Hepatocyte (in vitro differentiated cells): ENCODE results near the gene GPHN. TPM values are rescaled to one million over a fixed set of nuclear protein-coding genes. Genes with fewer than 3 reads are reported as not detected.

ENCODE experiments used
- DNase-seq: peaks from one replicate; pipeline ENCODE4 v3.0.0-alpha.2; 2016; ENCODE audit warnings: low spot score
- H2AFZ ChIP-seq: fragments of 200-600 bp; sonication (generic); 2 replicates; pipeline ENCODE4 v1.6.0; 2016; ENCODE audit warnings: antibody characterized with exemption, mild to moderate bottlenecking
- H3K27ac ChIP-seq: fragments of 200-600 bp; sonication (generic); 2 replicates; pipeline ENCODE4 v1.5.1; 2016; ENCODE audit warnings: mild to moderate bottlenecking
- H3K27me3 ChIP-seq: fragments of 200-600 bp; sonication (generic); 2 replicates; pipeline ENCODE4 v1.6.1; 2016
- H3K36me3 ChIP-seq: fragments of 200-600 bp; sonication (generic); replicated peaks from 2 replicates; pipeline ENCODE4 v1.5.1; 2016; ENCODE audit warnings: low read depth; ENCODE audit not compliant: insufficient read depth
- H3K4me1 ChIP-seq: fragments of 200-600 bp; sonication (generic); 2 replicates; pipeline ENCODE4 v1.5.1; 2016; ENCODE audit warnings: mild to moderate bottlenecking, moderate library complexity; ENCODE audit not compliant: insufficient read depth
- H3K4me2 ChIP-seq: fragments of 200-600 bp; sonication (generic); 2 replicates; pipeline ENCODE4 v1.6.0; 2016
- H3K4me3 ChIP-seq: fragments of 200-600 bp; sonication (generic); 2 replicates; pipeline ENCODE4 v1.5.1; 2016; ENCODE audit warnings: mild to moderate bottlenecking
- H3K79me2 ChIP-seq: fragments of 200-600 bp; sonication (generic); 2 replicates; pipeline ENCODE4 v1.6.0; 2017; ENCODE audit warnings: mild to moderate bottlenecking
- H3K9me2 ChIP-seq: fragments of 200-600 bp; sonication (generic); replicated peaks from 2 replicates; pipeline ENCODE4 v1.6.0; 2017; ENCODE audit warnings: mild to moderate bottlenecking; ENCODE audit not compliant: insufficient read depth
- H3K9me3 ChIP-seq: fragments of 200-600 bp; sonication (generic); 2 replicates; pipeline ENCODE4 v1.5.1; 2016; ENCODE audit warnings: low read depth, mild to moderate bottlenecking
- H4K20me1 ChIP-seq: fragments of 200-600 bp; sonication (generic); 2 replicates; pipeline ENCODE4 v1.6.0; 2016; ENCODE audit warnings: mild to moderate bottlenecking; ENCODE audit not compliant: insufficient read depth, poor library complexity, severe bottlenecking
- CTCF ChIP-seq: fragments of 200-600 bp; sonication (generic); IDR thresholded peaks from 2 replicates; pipeline ENCODE4 v1.5.1; 2016; ENCODE audit warnings: antibody characterized with exemption, mild to moderate bottlenecking; ENCODE audit not compliant: poor library complexity
- EZH2 ChIP-seq: fragments of 200-600 bp; sonication (generic); IDR thresholded peaks from 2 replicates; pipeline ENCODE4 v1.6.1; 2016; ENCODE audit warnings: antibody characterized with exemption, mild to moderate bottlenecking, borderline replicate concordance
- EZH2phosphoT487 ChIP-seq: fragments of 200-600 bp; sonication (generic); IDR thresholded peaks from one replicate; pipeline ENCODE4 v1.6.1; 2018; ENCODE audit warnings: antibody characterized with exemption, mild to moderate bottlenecking, low read depth, moderate library complexity; ENCODE audit not compliant: unreplicated experiment, severe bottlenecking
- WGBS: methylation state at CpG from one replicate; pipeline ENCODE4 v1.1.6; 2016; ENCODE audit warnings: low lambda C conversion rate; ENCODE audit errors: missing lambda C conversion rate; 5-methylcytosine and 5-hydroxymethylcytosine counted together
- polyA plus RNA-seq: library from polyadenylated mRNA; unstranded; fragments of >200 nt; fragmentation: Nextera tagmentation; extraction: Ambion mirVana; gene quantifications from 2 replicates; pipeline ENCODE4 v1.2.1, GENCODE V29; 2016
- total RNA-seq: library from RNA; depleted of rRNA; stranded (reverse); fragments of >200 nt; gene quantifications from 2 replicates; pipeline ENCODE4 v1.2.3, GENCODE V29; 2014

GPHN gene
- total and polyA plus RNA-seq, 2 experiments from 2014 or later, result 9.3 to 10.7 TPM

GRCh38 chr14:67228325-67228984 lies 720.5 kb downstream of the GPHN start:
- TF ChIP-seq EZH2phosphoT487, result no peak
- TF ChIP-seq EZH2, result no peak
- no peak for TF ChIP-seq CTCF
- Histone ChIP-seq H3K36me3 (no peaks in the 10 kb centered on the region), H3K27me3 (no peaks in the 10 kb centered on the region), H3K79me2 (no peaks in the 10 kb centered on the region), H3K4me3 (no peak overlapping the region), H3K4me1 (peaks cover 5% of the 10 kb centered on the region), H4K20me1 (no peaks in the 10 kb centered on the region), H2AFZ (no peak overlapping the region), H3K9me2 (no peaks in the 10 kb centered on the region), H3K27ac (no peak overlapping the region), H3K4me2 (no peak overlapping the region), H3K9me3 (no peaks in the 10 kb centered on the region)
- no peak for DNase-seq
- WGBS, result 80% methylated on average over 3 of the region's 3 CpGs

Other genes starting within 250 kb of the GPHN start
- not detected in 2 replicates for gene CCDC196, start 21.8 kb upstream of the GPHN start, total RNA-seq
- not detected in 2 replicates for gene CCDC196, start 21.8 kb upstream of the GPHN start, polyA plus RNA-seq